Spleen (tissue), 11 donors: ENCODE measurements around the gene IFT27. TPM values are rescaled to one million over a fixed set of nuclear protein-coding genes. Genes with fewer than 3 reads are reported as not detected.

Source experiments
- DNase-seq: peaks from one replicate; pipeline ENCODE4 v3.0.0-alpha.2; 2020
- H3K27ac ChIP-seq, 8 donors: fragments of 200-600 bp; sonication (generic) in 7 of 8; 1 replicate in 4 of 8; 2 replicates in 4 of 8; pipeline versions ENCODE4 v1.5.0 to v1.8.0; 2016 to 2021; ENCODE audit warnings: inconsistent platforms in 4 of 8, mild to moderate bottlenecking in 4 of 8, moderate library complexity in 1 of 8
- H3K27me3 ChIP-seq, 7 donors: fragments of 200-600 bp; sonication (generic) in 6 of 7; replicated peaks in 1 of 7; 1 replicate in 4 of 7; 2 replicates in 3 of 7; pipeline versions ENCODE4 v1.5.0 to v1.8.0; 2016 to 2021; ENCODE audit warnings: inconsistent platforms in 3 of 7, mild to moderate bottlenecking in 1 of 7
- H3K36me3 ChIP-seq, 6 donors: fragments of 200-600 bp; sonication (generic) in 5 of 6; 1 replicate in 4 of 6; 2 replicates in 2 of 6; pipeline versions ENCODE4 v1.5.0 to v1.8.0; 2016 to 2021; ENCODE audit warnings: inconsistent platforms in 2 of 6
- H3K4me1 ChIP-seq, 6 donors: fragments of 200-600 bp; sonication (generic) in 5 of 6; 1 replicate in 3 of 6; 2 replicates in 3 of 6; pipeline versions ENCODE4 v1.5.0 to v1.8.0; 2016 to 2021; ENCODE audit warnings: inconsistent platforms in 3 of 6
- H3K4me3 ChIP-seq, 8 donors: fragments of 200-600 bp; sonication (generic) in 7 of 8; 1 replicate in 4 of 8; 2 replicates in 4 of 8; pipeline versions ENCODE4 v1.5.0 to v1.8.0; 2016 to 2021; ENCODE audit warnings: inconsistent platforms in 4 of 8, mild to moderate bottlenecking in 4 of 8, moderate library complexity in 2 of 8
- H3K9me3 ChIP-seq, 8 donors: fragments of 200-600 bp; sonication (generic) in 7 of 8; 1 replicate in 4 of 8; 2 replicates in 4 of 8; pipeline versions ENCODE4 v1.5.0 to v1.8.0; 2016 to 2021; ENCODE audit warnings: inconsistent platforms in 4 of 8
- POLR2A ChIP-seq, 3 donors: fragments of 450-650 bp; IDR thresholded peaks; one replicate each; pipeline ENCODE4 v1.5.1; 2017; ENCODE audit warnings: antibody characterized with exemption in 3 of 3, mild to moderate bottlenecking in 1 of 3
- POLR2AphosphoS5 ChIP-seq, 3 donors: sonication (generic); formaldehyde crosslinking; IDR thresholded peaks; one replicate each; pipeline ENCODE4 v1.5.1; 2017; ENCODE audit warnings: antibody characterized with exemption in 3 of 3
- WGBS, 5 donors: extraction: QIAGEN DNeasy Blood & Tissue Kit in 3 of 5; methylation state at CpG; one replicate each; pipeline versions ENCODE4 v1.1.5 to v1.1.7; 2013 to 2018; 5-methylcytosine and 5-hydroxymethylcytosine counted together
- intact Hi-C: fragments of 100-400 bp; cut with DNase I; formaldehyde crosslinking; loops from one replicate; pipeline ENCODE4 v1.15.0; 2023; ENCODE audit warnings: low total_unique reads
- polyA plus RNA-seq, 3 donors: library from polyadenylated mRNA; stranded (reverse); fragments of 200-250 nt; gene quantifications; one replicate each; pipeline ENCODE4 v1.2.1, GENCODE V29; 2013
- total RNA-seq, 7 donors: library from RNA; depleted of rRNA in 3 of 7; stranded (reverse); fragments of >200 nt in 3 of 7; fragmentation: NEBNext Ultra II Directional in 4 of 7; extraction: Animal tissue kit (Norgen Biotek cat#: 25700) in 4 of 7; gene quantifications; one replicate each; pipeline versions ENCODE4 v1.1.0 to v1.2.1, GENCODE V29; 2016 to 2021
- TF ChIP-seq, protein P1 (sequence below), 11 experiments: fragments of 200-600 bp in 7 of 11; fragments of 450-650 bp in 4 of 11; sonication (generic) in 4 of 11; IDR thresholded peaks in 8 of 11; conservative IDR thresholded peaks in 3 of 11; 1 replicate in 7 of 11; 2 replicates in 4 of 11; pipeline versions ENCODE4 v1.4.0 to v1.8.0; 2016 to 2021; ENCODE audit warnings: antibody characterized with exemption in 11 of 11, inconsistent platforms in 4 of 11, mild to moderate bottlenecking in 1 of 11
- donor health status: healthy with polysubstance abuse.
- donor health status: DM: no; HTN: no; CAD: no; lungs with moderate emphysema.
- donor health status: DM: no; HTN: no; CAD: no.
- donor health status: Bipolar disorder and iron deficiency.
- donor health status: healthy.
- donor health status: DM: no; HTN: no; CAD: no.
- donor health status: DM: yes; HTN: yes; CAD: no.

Gene IFT27
- total and polyA plus RNA-seq, 10 donors, result 12.4 to 35.4 (median 22.4) TPM

DNA sequence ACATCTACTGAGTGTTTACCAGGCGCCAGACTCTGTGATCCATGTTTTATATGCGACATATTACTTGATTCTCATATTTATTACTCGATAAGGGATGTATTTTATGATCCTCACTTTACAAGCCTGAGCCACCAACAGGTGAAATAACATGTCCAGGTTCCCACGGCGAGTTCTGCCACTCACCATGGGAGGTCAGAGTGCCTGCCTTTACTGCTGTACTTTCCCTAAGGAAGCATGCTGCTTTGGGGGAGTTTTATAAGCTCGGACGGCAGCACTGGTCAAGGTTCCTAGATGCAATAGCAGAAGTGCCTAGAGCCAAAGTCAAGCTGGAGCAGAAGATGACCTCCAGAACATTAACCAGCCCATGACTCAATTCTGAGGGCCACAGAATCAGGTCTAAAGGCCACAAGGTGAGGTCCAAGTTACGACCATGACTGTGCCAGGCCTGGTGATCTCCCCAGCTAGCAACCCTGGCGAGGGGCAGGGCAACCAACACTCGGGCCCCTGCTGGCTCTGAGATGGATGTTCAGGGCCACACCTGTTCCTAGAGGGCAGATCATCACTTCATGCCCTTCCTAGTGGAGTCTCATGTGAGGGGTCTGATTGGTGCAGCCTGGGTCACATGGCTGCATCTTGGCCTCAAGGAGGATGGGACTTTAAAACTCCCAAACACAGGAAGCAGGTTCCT, 14.2 kb downstream of the IFT27 start:
- Histone ChIP-seq H3K27me3 (no peaks in the 10 kb centered on the region), H3K9me3 (no peaks in the 10 kb centered on the region), H3K27ac (no peak overlapping the region), H3K4me3 (no peak overlapping the region), H3K36me3 (peaks cover 0 to 56% (median 11%) of the 10 kb centered on the region in 6 donors), H3K4me1 (peaks cover 0 to 12% (median 0%) of the 10 kb centered on the region in 6 donors)
- DNase-seq, result peak; percentile 18
- WGBS, 5 donors, result 85 to 98% (median 94%) methylated on average over 9 to 10 of the region's 10 CpGs
- intact Hi-C loops, result loop anchor here (10.0 kb wide), 1 partner anchor 217 kb away; no protein-coding TSS in a partner anchor
- TF ChIP-seq, protein P1, sequence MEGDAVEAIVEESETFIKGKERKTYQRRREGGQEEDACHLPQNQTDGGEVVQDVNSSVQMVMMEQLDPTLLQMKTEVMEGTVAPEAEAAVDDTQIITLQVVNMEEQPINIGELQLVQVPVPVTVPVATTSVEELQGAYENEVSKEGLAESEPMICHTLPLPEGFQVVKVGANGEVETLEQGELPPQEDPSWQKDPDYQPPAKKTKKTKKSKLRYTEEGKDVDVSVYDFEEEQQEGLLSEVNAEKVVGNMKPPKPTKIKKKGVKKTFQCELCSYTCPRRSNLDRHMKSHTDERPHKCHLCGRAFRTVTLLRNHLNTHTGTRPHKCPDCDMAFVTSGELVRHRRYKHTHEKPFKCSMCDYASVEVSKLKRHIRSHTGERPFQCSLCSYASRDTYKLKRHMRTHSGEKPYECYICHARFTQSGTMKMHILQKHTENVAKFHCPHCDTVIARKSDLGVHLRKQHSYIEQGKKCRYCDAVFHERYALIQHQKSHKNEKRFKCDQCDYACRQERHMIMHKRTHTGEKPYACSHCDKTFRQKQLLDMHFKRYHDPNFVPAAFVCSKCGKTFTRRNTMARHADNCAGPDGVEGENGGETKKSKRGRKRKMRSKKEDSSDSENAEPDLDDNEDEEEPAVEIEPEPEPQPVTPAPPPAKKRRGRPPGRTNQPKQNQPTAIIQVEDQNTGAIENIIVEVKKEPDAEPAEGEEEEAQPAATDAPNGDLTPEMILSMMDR (IDR thresholded peaks at IDR 0.05 in 8 of 11, conservative IDR thresholded peaks at IDR 0.05 in 3 of 11), result no peak
- no peak for TF ChIP-seq POLR2A (IDR thresholded peaks at IDR 0.05)
- TF ChIP-seq POLR2AphosphoS5 (IDR thresholded peaks at IDR 0.05), result no peak

DNA sequence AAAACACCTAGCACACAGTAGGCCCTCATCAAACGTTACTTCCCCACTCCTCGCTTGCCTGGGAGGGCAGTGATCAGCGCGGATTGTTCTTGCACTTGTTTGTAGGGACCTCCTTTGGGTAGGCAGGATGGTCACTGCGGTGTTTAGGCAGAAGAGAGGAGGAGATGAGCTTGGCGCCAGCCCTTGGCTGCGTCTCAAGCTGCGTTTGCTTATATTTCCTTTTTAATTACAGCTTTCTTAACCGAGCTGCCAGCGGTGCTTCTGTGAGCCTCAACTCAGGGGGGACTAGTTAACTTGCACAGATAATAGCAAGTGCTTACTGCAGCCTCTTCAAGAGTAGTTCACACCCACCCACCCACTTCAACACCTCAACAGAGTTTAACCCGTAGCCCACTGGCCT, 15.1 kb downstream of the IFT27 start:
- peak; percentile 39 for DNase-seq
- H3K27ac ChIP-seq, result no peak overlapping the region
- H3K36me3 ChIP-seq, result peaks cover 0 to 47% (median 7%) of the 10 kb centered on the region in 6 donors
- H3K27me3 ChIP-seq, result peaks cover 0 to 7% (median 0%) of the 10 kb centered on the region in 7 donors
- peaks cover 0 to 21% (median 0%) of the 10 kb centered on the region in 6 donors for H3K4me1 ChIP-seq
- TF ChIP-seq POLR2A (IDR thresholded peaks at IDR 0.05), result no peak
- TF ChIP-seq, protein P1 (IDR thresholded peaks at IDR 0.05 in 8 of 11, conservative IDR thresholded peaks at IDR 0.05 in 3 of 11), result no peak
- WGBS, 5 donors, result 73 to 88% (median 83%) methylated on average over 11 of the region's 11 CpGs
- intact Hi-C loops, result loop anchor here (10.0 kb wide), 1 partner anchor 216 kb away; no protein-coding TSS in a partner anchor
- H3K4me3 ChIP-seq, result no peak overlapping the region
- H3K9me3 ChIP-seq, result no peaks in the 10 kb centered on the region

DNA sequence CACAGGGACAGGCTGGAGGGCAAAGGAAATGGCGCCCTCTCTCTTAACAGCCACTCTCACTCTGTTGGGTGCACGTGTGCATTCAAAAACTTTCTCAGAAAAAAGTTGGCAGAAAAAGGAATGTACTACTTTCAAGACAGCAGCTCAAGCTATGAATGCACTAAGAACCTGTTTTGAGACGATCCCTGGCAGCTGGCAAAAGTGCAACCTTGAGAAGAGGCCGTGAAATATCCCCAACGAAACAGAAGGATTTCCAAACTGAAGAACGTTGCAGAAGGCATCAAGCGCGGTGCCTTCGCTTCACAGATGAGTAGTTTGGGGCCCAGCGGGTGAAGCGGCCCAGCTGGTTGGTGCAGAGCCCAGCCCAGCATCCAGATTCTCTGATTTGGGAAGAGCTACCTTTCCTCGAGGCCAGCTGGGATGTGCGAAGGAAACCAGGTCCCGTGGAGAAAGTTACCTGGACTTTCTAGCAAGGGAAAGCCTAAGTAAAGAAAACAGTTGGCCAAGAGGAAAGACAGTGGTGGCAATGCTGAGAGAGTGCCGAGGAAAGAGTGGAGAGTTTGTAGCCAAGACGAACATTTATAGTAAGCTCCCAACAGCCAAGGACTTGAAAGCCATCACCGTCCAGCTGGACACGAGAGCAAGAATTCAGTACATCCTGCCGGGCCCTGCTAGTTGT, 16.3 kb downstream of the IFT27 start:
- intact Hi-C loops, result loop anchor here (10.0 kb wide), 1 partner anchor 215 kb away; no protein-coding TSS in a partner anchor
- DNase-seq, result peak; percentile 62
- WGBS, 5 donors, result 82 to 89% (median 87%) methylated on average over 19 of the region's 19 CpGs
- no peaks in the 10 kb centered on the region for H3K9me3 ChIP-seq
- no peak overlapping the region for H3K4me3 ChIP-seq
- H3K36me3 ChIP-seq, result peaks cover 0 to 35% (median 5%) of the 10 kb centered on the region in 6 donors
- peaks cover 0 to 21% (median 0%) of the 10 kb centered on the region in 6 donors for H3K4me1 ChIP-seq
- H3K27ac ChIP-seq, result no peak overlapping the region
- H3K27me3 ChIP-seq, result peaks cover 0 to 19% (median 0%) of the 10 kb centered on the region in 7 donors
- TF ChIP-seq, protein P1 (IDR thresholded peaks at IDR 0.05 in 8 of 11, conservative IDR thresholded peaks at IDR 0.05 in 3 of 11), result no peak
- TF ChIP-seq POLR2AphosphoS5 (IDR thresholded peaks at IDR 0.05) (no peak), POLR2A (IDR thresholded peaks at IDR 0.05) (no peak)

DNA sequence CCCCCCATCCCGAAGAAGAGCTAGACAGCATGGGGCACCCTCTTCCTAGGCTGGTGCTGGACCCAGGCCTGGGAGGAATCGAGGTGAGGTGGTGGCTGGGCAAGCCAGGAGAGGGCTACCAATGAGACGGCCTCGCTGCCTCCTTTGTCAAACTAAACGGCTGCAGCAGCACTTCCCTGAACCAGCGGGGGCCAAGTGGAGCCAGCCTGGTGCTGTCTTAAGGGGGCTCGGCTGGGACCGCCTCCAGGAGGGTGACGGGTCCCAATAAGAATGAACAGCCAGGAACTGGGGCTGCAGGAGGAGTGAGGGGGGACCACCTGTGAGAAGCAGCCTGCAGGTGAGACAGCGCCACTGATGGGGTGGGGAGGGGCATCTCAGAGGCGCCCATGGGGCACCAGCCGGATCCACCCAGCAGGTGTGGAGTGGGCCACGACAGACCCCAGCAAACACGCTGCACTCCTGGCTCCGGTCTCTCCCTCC, 17.1 kb downstream of the IFT27 start:
- 88 to 92% (median 88%) methylated on average over 5 to 15 of the region's 15 CpGs for WGBS, 5 donors
- H3K27ac ChIP-seq, result no peak overlapping the region
- intact Hi-C loops, result no loop called here

More for the DNA sequence above, 17.1 kb downstream of the IFT27 start:
- peaks cover 0 to 27% (median 2%) of the 10 kb centered on the region in 7 donors for H3K27me3 ChIP-seq
- no peaks in the 10 kb centered on the region for H3K9me3 ChIP-seq
- peak; percentile 49 for DNase-seq
- H3K4me3 ChIP-seq, result no peak overlapping the region
- TF ChIP-seq POLR2A (IDR thresholded peaks at IDR 0.05), result no peak
- TF ChIP-seq, protein P1 (IDR thresholded peaks at IDR 0.05 in 8 of 11, conservative IDR thresholded peaks at IDR 0.05 in 3 of 11), result no peak
- TF ChIP-seq POLR2AphosphoS5 (IDR thresholded peaks at IDR 0.05), result no peak
- H3K36me3 ChIP-seq, result peaks cover 0 to 29% (median 5%) of the 10 kb centered on the region in 6 donors
- peaks cover 0 to 21% (median 0%) of the 10 kb centered on the region in 6 donors for H3K4me1 ChIP-seq
